Fibroblast of villous mesenchyme (primary cell): ENCODE results near the gene SPAG17. TPM values are rescaled to one million over a fixed set of nuclear protein-coding genes. Genes with fewer than 3 reads are reported as not detected.

ENCODE experiments used
- DNase-seq: peaks from one replicate; pipeline ENCODE4 v3.0.0-alpha.2; 2010; ENCODE audit warnings: low read depth
- H3K4me3 ChIP-seq: 2 replicates; pipeline ENCODE4 v1.5.1; 2011; ENCODE audit warnings: low read depth, mild to moderate bottlenecking, low read length
- total RNA-seq: library from RNA; depleted of rRNA; stranded (reverse); fragments of >200 nt; gene quantifications from 2 replicates; pipeline ENCODE4 v1.2.3, GENCODE V29; 2012
- TF ChIP-seq, protein P1 (sequence below): IDR thresholded peaks from 2 replicates; pipeline ENCODE4 v1.5.1; 2012; ENCODE audit warnings: low read depth, mild to moderate bottlenecking, low read length; ENCODE audit not compliant: insufficient read depth

Gene SPAG17
- total RNA-seq, 1 donor, result not detected

DNA sequence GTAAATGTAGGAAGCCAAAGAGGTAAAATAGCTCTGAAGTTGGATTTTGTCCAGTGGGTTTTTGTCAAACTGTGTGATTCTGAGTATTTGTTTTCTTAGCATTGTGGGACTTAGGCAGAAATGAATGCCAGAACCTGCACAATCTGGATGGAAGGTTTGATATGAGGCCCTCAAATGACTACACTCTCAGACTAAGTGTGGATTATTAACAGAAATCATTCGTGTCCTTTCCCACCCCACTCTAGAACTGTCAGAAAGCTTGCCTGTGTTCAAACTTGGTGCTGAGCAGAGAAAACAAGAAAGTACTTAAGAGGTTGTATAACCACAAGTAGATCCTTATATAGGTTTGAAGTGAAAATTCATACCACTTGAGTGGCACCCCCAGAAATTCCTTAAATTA is 167.0 kb downstream of the SPAG17 start:
- no peak overlapping the region for H3K4me3 ChIP-seq
- DNase-seq, result no peak
- TF ChIP-seq, protein P1, sequence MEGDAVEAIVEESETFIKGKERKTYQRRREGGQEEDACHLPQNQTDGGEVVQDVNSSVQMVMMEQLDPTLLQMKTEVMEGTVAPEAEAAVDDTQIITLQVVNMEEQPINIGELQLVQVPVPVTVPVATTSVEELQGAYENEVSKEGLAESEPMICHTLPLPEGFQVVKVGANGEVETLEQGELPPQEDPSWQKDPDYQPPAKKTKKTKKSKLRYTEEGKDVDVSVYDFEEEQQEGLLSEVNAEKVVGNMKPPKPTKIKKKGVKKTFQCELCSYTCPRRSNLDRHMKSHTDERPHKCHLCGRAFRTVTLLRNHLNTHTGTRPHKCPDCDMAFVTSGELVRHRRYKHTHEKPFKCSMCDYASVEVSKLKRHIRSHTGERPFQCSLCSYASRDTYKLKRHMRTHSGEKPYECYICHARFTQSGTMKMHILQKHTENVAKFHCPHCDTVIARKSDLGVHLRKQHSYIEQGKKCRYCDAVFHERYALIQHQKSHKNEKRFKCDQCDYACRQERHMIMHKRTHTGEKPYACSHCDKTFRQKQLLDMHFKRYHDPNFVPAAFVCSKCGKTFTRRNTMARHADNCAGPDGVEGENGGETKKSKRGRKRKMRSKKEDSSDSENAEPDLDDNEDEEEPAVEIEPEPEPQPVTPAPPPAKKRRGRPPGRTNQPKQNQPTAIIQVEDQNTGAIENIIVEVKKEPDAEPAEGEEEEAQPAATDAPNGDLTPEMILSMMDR, result no peak

DNA sequence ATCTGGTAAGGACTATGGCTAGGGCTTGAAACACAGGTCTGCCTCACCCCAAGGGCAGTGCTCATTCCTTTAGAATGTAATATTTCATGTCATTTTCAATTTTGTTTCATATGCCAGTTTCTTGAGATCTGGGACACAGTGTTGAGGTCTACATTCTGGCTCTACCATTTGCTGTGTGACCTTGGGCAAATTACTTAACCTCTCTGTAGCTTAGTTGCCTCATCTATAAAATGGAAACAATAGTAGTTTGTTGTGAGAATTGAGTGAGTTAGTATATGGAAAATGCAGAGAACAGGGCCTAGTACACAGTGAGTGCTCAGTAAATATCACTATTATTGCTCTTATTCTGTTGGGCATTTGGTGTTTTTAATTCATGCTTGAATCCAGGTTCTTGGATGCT is 171.1 kb downstream of the SPAG17 start:
- TF ChIP-seq, protein P1, result no peak
- no peak overlapping the region for H3K4me3 ChIP-seq
- DNase-seq, result no peak

DNA sequence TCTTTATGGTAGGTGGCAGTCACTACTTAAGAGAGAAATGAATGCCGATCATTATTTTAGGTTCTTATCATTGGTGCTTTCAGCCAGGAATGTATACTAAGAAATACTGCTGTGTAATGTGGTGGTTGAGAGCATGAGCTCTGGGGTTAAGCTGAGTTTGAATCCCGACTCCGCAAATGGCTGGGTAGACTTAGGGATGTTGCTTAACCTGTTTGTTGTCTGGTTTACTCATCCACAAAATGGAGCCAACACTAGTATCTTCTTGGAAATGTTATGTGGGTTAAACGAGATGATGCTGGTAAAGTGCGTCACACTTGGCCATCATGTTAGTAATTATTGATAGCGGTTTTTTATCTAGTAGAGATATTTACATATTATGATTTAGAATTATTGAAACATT is 171.7 kb downstream of the SPAG17 start:
- TF ChIP-seq, protein P1, result no peak
- DNase-seq, result no peak
- no peak overlapping the region for H3K4me3 ChIP-seq

DNA sequence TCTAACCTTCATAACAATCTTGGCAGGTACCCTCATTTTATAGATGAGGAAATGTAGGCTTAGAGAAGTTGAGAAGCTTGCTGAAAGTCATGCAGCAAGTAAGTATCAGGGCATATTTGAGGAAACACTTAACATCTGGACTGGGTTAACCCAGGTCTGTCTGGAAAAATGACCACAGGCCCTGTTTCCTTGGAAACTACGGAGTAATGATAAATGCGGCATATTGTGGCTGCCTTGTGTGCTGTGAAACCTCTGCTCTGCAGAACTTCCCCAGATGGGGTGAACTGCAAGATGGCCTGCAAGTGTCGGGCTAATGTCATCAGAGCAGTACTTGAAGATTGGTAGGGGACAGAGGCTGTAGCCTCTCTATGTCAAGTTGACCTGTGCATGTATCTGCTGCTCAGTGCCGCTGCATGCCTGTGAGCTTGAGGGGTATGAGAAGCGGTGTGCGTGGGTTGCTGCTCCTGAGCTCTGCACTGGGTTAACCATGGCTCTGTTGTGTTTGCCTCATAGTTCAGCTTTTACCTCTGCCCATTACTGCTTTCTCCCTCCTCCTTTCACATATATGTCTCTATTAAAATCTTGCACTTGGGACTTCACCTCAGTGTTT is 172.4 kb downstream of the SPAG17 start:
- TF ChIP-seq, protein P1, result no peak
- no peak for DNase-seq
- no peak overlapping the region for H3K4me3 ChIP-seq

DNA sequence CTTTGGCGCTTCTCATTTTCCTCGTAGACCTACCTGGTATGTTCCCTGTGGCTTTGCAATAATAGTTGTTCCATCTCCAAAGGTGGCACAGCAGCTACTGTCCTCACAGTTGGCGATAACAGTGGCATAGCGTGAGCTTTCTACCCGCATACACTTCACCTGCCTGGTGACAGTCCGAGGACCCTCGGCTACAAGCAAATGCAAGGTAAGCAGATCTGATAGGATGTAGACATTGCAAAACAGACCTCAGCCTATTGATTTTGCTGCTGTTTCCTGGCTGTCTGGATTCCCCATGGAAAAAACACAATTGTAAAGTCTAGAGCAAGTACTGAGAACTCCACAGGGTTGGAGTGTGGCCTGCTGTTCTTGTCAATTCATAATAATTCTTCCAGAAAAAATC is 177.0 kb downstream of the SPAG17 start:
- TF ChIP-seq, protein P1, result no peak
- no peak for DNase-seq
- H3K4me3 ChIP-seq, result no peak overlapping the region

DNA sequence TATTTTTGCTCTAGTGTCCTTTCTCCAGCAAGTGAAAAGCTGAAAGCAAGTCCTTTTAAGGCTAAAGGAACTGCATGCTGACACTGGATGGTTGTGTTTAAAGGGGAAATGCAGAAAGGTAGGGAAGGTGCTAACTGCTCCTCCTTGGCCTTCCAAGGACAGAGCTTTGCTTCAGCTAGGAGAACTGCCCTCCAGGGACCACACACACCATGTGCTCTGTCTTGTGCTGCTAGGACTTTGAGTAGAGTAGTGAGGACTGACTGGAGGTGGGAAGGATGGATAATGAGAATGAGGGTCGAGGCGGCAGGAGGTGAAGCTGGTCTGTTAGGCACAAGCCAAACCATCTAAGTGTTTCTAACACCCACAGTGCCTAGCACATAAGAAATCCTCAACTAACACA is 177.6 kb downstream of the SPAG17 start:
- H3K4me3 ChIP-seq, result no peak overlapping the region
- TF ChIP-seq, protein P1, result no peak
- no peak for DNase-seq

DNA sequence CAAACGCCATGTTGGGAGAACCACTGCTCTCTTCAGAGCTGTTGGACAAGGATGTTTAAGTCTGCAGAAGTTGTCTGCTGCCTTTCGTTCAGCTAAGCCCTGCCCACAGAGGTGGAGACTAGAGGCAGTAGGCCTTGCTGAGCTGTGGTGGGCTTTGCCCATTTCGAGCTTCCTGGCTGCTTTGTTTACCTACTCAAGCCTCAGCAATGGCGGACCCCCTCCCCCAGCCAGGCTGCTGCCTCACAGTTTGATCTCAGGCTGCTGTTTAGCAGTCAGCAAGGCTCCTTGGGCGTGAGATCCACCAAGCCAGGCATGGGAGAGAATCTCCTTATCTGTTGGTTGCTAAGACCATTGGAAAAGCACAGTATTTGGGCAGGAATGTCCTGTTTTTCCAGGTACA is 180.7 kb downstream of the SPAG17 start:
- no peak overlapping the region for H3K4me3 ChIP-seq
- DNase-seq, result no peak
- TF ChIP-seq, protein P1, result no peak
